Activated CD4-positive, alpha-beta T cell treated with anti-CD3 and anti-CD28 coated beads, Interleukin-2, amount 10 ng/mL, durations not matched to agents 24 days and 14 days (primary cell): ENCODE data around the gene SPRED3. TPM values are rescaled to one million over a fixed set of nuclear protein-coding genes. Genes with fewer than 3 reads are reported as not detected.
A peak's percentile ranks its signal among the peaks of the same experiment; 100 is the strongest.

ENCODE experiments used
- DNase-seq: peaks from one replicate; pipeline ENCODE4 v3.0.0; 2022
- H3K27ac Mint-ChIP-seq: one replicate; pipeline ENCODE4 v1.8.0; 2022; ENCODE audit warnings: mild to moderate bottlenecking, mixed read lengths
- H3K27me3 Mint-ChIP-seq: one replicate; pipeline ENCODE4 v1.8.0; 2022; ENCODE audit warnings: mixed read lengths
- H3K36me3 Mint-ChIP-seq: one replicate; pipeline ENCODE4 v1.8.0; 2022; ENCODE audit warnings: low read depth, mild to moderate bottlenecking, mixed read lengths
- H3K4me1 Mint-ChIP-seq: one replicate; pipeline ENCODE4 v1.8.0; 2021; ENCODE audit warnings: mixed read lengths
- H3K4me3 Mint-ChIP-seq: one replicate; pipeline ENCODE4 v1.8.0; 2022; ENCODE audit warnings: mild to moderate bottlenecking, moderate library complexity, mixed read lengths
- H3K9me3 Mint-ChIP-seq: one replicate; pipeline ENCODE4 v1.8.0; 2021; ENCODE audit warnings: mixed read lengths
- intact Hi-C: fragments of 100-400 bp; cut with micrococcal nuclease; formaldehyde crosslinking; loops from one replicate; pipeline ENCODE4 v1.15.1; 2023
- total RNA-seq: library from RNA; stranded (reverse); gene quantifications from 2 replicates; pipeline ENCODE4 v1.2.3, GENCODE V29; 2022

Gene SPRED3
- total RNA-seq, 1 donor from 2014 or later = 2.9 TPM

DNA sequence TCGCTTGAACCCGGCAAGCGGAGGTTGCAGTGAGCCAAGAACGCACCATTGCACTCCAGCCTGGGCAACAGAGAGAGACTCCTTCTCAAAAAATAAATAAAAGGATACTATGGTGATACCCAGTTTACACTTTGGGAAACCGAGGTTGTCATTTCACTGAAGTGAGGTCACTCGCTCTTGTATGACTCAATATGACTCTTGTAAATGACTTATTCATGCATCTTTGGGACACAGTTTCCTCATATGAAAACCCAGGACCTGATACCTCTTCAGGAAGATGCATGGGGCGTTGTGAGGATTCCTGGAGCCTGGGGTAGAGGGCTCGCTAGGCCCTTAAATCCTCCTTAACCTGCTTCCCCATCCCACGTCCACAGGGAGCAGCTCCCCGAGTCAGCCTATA lies 9.6 kb upstream of the SPRED3 start:
- DNase-seq = no peak
- Mint-ChIP-seq H3K36me3 (peaks cover 61% of the 10 kb centered on the region), H3K9me3 (no peaks in the 10 kb centered on the region), H3K4me1 (peaks cover 24% of the 10 kb centered on the region), H3K4me3 (no peak overlapping the region), H3K27me3 (no peaks in the 10 kb centered on the region), H3K27ac (no peak overlapping the region)
- intact Hi-C loops = no loop called here

GRCh38 chr19:38381138-38381537 lies 7.4 kb upstream of the SPRED3 start:
- Mint-ChIP-seq H3K4me1 (peaks cover 11% of the 10 kb centered on the region), H3K27ac (no peak overlapping the region), H3K36me3 (peaks cover 61% of the 10 kb centered on the region), H3K27me3 (no peaks in the 10 kb centered on the region), H3K4me3 (no peak overlapping the region), H3K9me3 (no peaks in the 10 kb centered on the region)
- DNase-seq = no peak
- intact Hi-C loops = no loop called here

GRCh38 chr19:38383184-38383583 lies 5.3 kb upstream of the SPRED3 start:
- intact Hi-C loops = no loop called here
- H3K36me3 Mint-ChIP-seq = peaks cover 54% of the 10 kb centered on the region
- no peak overlapping the region for H3K4me3 Mint-ChIP-seq

DNA sequence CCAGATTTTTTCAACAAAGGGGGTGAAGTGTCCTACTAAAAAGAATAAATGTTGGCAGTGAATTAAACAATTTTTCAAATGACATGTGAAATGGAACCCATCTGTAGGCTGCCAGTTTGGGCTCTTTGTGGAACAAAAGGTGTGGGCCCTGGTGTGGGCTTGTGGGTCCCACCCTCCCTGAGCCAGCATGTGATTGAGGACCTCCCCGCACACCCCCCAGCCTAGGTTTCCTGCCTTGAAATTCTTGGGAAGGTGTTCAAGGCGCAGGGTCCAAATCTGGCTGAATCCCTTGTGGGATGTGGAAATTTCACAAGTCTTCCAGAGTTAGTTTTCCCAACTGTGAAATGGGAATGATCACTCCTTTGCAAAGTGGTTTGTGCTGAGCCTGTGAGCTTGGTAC lies 4.8 kb upstream of the SPRED3 start:
- DNase-seq = no peak
- Mint-ChIP-seq H3K4me1 (peaks cover 13% of the 10 kb centered on the region), H3K9me3 (no peaks in the 10 kb centered on the region), H3K27me3 (peaks cover 4% of the 10 kb centered on the region), H3K36me3 (peaks cover 54% of the 10 kb centered on the region), H3K27ac (no peak overlapping the region), H3K4me3 (no peak overlapping the region)
- intact Hi-C loops = no loop called here

More at GRCh38 chr19:38383184-38383583, 5.3 kb upstream of the SPRED3 start:
- DNase-seq = no peak
- Mint-ChIP-seq H3K27ac (no peak overlapping the region), H3K27me3 (peaks cover 3% of the 10 kb centered on the region), H3K4me1 (peaks cover 12% of the 10 kb centered on the region), H3K9me3 (no peaks in the 10 kb centered on the region)

- H3K36me3 Mint-ChIP-seq = peaks cover 48% of the 10 kb centered on the region
These were observed 4.1 kb upstream of the SPRED3 start for GRCh38 chr19:38384209-38385027.

DNA sequence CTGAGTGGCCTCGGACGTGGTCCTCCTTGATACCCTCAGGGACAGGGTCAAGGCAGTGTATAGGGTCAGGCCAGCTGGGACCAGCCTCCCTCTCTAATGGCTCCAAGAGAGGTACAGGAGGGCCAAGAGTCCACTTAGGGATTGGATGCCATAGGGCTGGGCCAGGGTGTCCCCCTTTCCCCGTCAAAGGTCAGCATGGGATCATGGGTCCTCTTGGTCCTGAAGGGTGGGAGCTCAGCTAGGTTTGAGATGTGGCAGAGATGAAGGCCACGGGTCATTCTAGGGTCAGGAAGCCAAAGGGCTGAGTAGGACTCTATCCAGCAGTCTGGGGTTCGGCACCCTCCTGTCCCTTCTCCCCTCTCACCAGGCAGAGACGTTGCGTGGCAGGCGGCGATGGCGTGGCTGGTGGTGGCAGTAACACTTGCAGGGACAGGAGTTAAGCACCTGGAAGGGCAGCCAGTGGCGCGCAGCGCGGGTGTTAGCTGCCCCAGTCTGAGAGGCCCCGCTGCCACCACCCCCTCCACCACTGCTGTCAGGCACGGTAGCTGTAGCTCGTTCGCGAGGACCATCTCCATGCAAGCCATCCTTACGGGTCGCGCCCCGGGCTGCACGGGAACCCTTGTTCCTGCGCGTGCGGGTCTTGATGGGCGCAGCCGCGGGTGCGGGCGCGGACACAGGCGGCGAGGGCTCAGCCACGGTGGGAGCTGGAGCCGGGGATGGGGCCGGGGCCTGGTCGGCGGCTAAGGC lies 3.3 kb upstream of the SPRED3 start:
- no peak for DNase-seq
- H3K9me3 Mint-ChIP-seq = no peaks in the 10 kb centered on the region
- H3K27me3 Mint-ChIP-seq = peaks cover 11% of the 10 kb centered on the region
- H3K4me1 Mint-ChIP-seq = peaks cover 16% of the 10 kb centered on the region
- intact Hi-C loops = no loop called here
- H3K36me3 Mint-ChIP-seq = peaks cover 44% of the 10 kb centered on the region
- H3K27ac Mint-ChIP-seq = no peak overlapping the region
- peak overlapping the region; percentile 19 for H3K4me3 Mint-ChIP-seq

More at GRCh38 chr19:38384209-38385027, 4.1 kb upstream of the SPRED3 start:
- intact Hi-C loops = no loop called here
- H3K9me3 Mint-ChIP-seq = no peaks in the 10 kb centered on the region
- peaks cover 6% of the 10 kb centered on the region for H3K27me3 Mint-ChIP-seq
- no peak overlapping the region for H3K27ac Mint-ChIP-seq
- DNase-seq = no peak
- H3K4me3 Mint-ChIP-seq = no peak overlapping the region
- peaks cover 15% of the 10 kb centered on the region for H3K4me1 Mint-ChIP-seq

- intact Hi-C loops = no loop called here
- H3K4me3 Mint-ChIP-seq = no peak overlapping the region
- peaks cover 13% of the 10 kb centered on the region for H3K27me3 Mint-ChIP-seq
- DNase-seq = no peak
- no peak overlapping the region for H3K27ac Mint-ChIP-seq
- H3K4me1 Mint-ChIP-seq = peaks cover 14% of the 10 kb centered on the region
- peaks cover 38% of the 10 kb centered on the region for H3K36me3 Mint-ChIP-seq
- H3K9me3 Mint-ChIP-seq = no peaks in the 10 kb centered on the region
These were observed 2.7 kb upstream of the SPRED3 start for GRCh38 chr19:38385804-38386257.

GRCh38 chr19:38386300-38386970 lies 2.1 kb upstream of the SPRED3 start:
- H3K4me3 Mint-ChIP-seq = peak overlapping the region; percentile 23
- no peaks in the 10 kb centered on the region for H3K9me3 Mint-ChIP-seq
- H3K27ac Mint-ChIP-seq = no peak overlapping the region
- H3K36me3 Mint-ChIP-seq = peaks cover 33% of the 10 kb centered on the region
- peaks cover 14% of the 10 kb centered on the region for H3K4me1 Mint-ChIP-seq
- peaks cover 19% of the 10 kb centered on the region for H3K27me3 Mint-ChIP-seq
- intact Hi-C loops = no loop called here
- no peak for DNase-seq

DNA sequence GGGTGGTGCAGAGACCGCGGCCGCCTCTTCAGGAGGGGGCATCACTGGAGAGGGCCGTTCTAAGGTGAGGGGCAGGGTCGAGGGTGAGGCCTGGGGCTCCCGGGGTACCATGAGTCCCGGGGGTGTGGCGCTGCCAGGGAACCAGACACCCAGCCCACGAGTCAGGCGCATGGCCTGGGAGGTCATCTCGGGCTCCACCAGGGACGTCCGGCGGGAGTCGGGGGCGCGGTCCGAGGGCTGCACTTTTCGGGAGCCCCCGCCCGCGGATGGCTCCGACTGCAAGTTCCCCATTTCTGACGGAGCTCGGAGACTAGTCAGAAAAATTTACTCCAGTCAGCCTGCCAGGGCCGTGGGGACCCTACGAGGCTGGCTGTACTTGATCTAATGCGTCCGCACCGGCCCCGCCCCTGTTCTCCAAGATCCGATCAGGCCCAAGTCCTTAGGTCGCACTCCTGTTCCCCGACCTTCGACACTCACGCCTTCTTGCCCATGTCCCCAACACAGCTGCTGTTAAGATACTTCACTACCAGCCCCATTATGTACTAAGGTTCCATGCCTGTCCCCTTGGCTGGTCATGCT lies 1.4 kb upstream of the SPRED3 start:
- no peak for DNase-seq
- Mint-ChIP-seq H3K4me3 (peak overlapping the region; percentile 90), H3K27ac (peak overlapping the region; percentile 39), H3K36me3 (peaks cover 27% of the 10 kb centered on the region), H3K27me3 (peaks cover 21% of the 10 kb centered on the region), H3K4me1 (peaks cover 14% of the 10 kb centered on the region), H3K9me3 (no peaks in the 10 kb centered on the region)
- intact Hi-C loops = loop anchor here (1.0 kb wide), 1 partner anchor 13 kb away; the partner anchor contains the start of gene PSMD8

DNA sequence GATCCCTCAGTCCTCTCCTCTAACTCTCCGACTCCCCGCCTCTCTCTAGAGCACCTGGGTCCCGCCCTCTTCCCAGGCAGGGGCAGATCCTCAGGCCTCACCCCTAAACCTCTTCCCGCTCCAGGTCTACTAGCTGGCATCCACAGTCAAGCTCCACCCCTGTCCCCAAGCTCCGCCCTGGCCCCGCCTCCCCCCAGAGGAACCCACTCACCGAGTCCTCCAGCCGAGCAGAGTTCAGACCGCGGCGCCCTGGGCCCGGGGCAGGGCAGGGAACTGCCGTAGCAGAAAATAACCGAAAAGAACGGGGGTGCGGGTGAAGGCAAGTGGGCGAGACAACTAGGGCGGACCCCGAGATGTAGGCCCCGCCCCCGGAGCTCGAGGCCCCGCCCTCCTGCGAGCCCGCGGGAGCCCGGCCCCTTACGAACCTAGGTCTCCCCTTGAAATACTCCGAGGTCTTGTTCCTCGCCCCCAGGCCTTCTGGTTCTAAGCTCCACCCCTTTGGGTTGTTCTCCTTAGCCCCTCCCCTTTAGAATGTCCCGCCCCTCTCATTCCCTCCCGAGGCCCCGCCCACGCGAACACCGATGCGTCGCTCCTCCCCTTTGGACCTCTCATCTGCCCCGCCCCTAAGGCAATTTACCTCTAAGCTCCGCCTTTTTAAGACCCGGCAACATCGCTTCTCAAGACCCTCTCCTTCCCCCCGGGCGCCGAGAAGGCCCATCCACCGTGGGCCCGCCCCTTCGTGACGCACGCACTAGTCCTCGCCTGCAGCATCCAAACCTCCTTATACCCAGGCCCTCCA lies 748 bp upstream of the SPRED3 start, which contains the start of gene GGN:
Gene GGN, minus strand, starts transcription at position 485 of the 799 bp plus-strand sequence. CDS start 773 bp downstream, outside the sequence.
- Mint-ChIP-seq H3K9me3 (no peaks in the 10 kb centered on the region), H3K36me3 (peaks cover 23% of the 10 kb centered on the region), H3K27me3 (peaks cover 23% of the 10 kb centered on the region), H3K27ac (peak within 1 kb of the TSS; percentile 72), H3K4me3 (peak within 1 kb of the TSS; percentile 90), H3K4me1 (peaks cover 17% of the 10 kb centered on the region)
- DNase-seq = peak; percentile 94
- intact Hi-C loops = loop anchor here (1.0 kb wide), 2 partner anchors 13 to 51 kb away; partner anchors contain the start of gene PSMD8

- H3K4me1 Mint-ChIP-seq = peaks cover 22% of the 10 kb centered on the region
- H3K4me3 Mint-ChIP-seq = peak overlapping the region; percentile 32
- H3K36me3 Mint-ChIP-seq = peaks cover 13% of the 10 kb centered on the region
- H3K27ac Mint-ChIP-seq = no peak overlapping the region
- intact Hi-C loops = no loop called here
- no peak for DNase-seq
- H3K9me3 Mint-ChIP-seq = no peaks in the 10 kb centered on the region
- peaks cover 29% of the 10 kb centered on the region for H3K27me3 Mint-ChIP-seq
These were observed 816 bp downstream of the SPRED3 start for GRCh38 chr19:38389101-38389925.
